GM23338 (cell line): ENCODE data around the gene EXOC6B.

Experiments
- CREB1 ChIP-seq: fragments of 250-450 bp; sonication (Bioruptor Pico); IDR thresholded peaks from 2 replicates; pipeline ENCODE4 v1.5.0; 2020; ENCODE audit warnings: low read depth, mild to moderate bottlenecking, moderate library complexity
- CTCF ChIP-seq, 2 experiments: fragments of 200-600 bp in 1 of 2; sonication (generic) in 1 of 2; conservative IDR thresholded peaks; 2 replicates each; pipeline versions ENCODE4 v1.5.1 to v1.6.1; 2016 to 2017; ENCODE audit warnings: antibody characterized with exemption in 2 of 2, low read depth in 2 of 2, mild to moderate bottlenecking in 2 of 2, moderate library complexity in 1 of 2
- EZH2 ChIP-seq: fragments of 200-600 bp; sonication (generic); IDR thresholded peaks from one replicate; pipeline ENCODE4 v1.8.0; 2017; ENCODE audit warnings: antibody characterized with exemption, mild to moderate bottlenecking, low read depth; ENCODE audit not compliant: unreplicated experiment
- EZH2phosphoT487 ChIP-seq: fragments of 200-600 bp; sonication (generic); IDR thresholded peaks from one replicate; pipeline ENCODE4 v1.8.1; 2018; ENCODE audit warnings: antibody characterized with exemption; ENCODE audit not compliant: unreplicated experiment
- NANOG ChIP-seq: IDR thresholded peaks from 2 replicates; pipeline ENCODE4 v1.6.1; 2016; ENCODE audit warnings: antibody characterized with exemption, borderline replicate concordance
- POLR2AphosphoS5 ChIP-seq: IDR thresholded peaks from 2 replicates; pipeline ENCODE4 v1.6.1; 2016; ENCODE audit warnings: antibody characterized with exemption, low read depth
- ZNF331 ChIP-seq: fragments of 250-450 bp; sonication (Bioruptor Pico); IDR thresholded peaks from 2 replicates; pipeline ENCODE4 v1.5.0; 2020; ENCODE audit warnings: low read depth, mild to moderate bottlenecking, moderate library complexity
- TF ChIP-seq, protein P1 (sequence below): IDR thresholded peaks from 2 replicates; pipeline ENCODE4 v1.6.1; 2016; ENCODE audit warnings: antibody characterized with exemption
- TF ChIP-seq, protein P2 (sequence below): IDR thresholded peaks from one replicate; pipeline ENCODE4 v1.6.1; 2018; ENCODE audit warnings: antibody characterized with exemption; ENCODE audit not compliant: unreplicated experiment

- TF ChIP-seq CREB1 (CRISPR knock-in tag) = no peak
- no peak for TF ChIP-seq EZH2
- TF ChIP-seq CTCF (conservative IDR thresholded peaks at IDR 0.05; ENCODE audit: low read depth in 2 of 2) = no peak
- TF ChIP-seq, protein P1, sequence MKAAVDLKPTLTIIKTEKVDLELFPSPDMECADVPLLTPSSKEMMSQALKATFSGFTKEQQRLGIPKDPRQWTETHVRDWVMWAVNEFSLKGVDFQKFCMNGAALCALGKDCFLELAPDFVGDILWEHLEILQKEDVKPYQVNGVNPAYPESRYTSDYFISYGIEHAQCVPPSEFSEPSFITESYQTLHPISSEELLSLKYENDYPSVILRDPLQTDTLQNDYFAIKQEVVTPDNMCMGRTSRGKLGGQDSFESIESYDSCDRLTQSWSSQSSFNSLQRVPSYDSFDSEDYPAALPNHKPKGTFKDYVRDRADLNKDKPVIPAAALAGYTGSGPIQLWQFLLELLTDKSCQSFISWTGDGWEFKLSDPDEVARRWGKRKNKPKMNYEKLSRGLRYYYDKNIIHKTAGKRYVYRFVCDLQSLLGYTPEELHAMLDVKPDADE = no peak
- TF ChIP-seq, protein P2, sequence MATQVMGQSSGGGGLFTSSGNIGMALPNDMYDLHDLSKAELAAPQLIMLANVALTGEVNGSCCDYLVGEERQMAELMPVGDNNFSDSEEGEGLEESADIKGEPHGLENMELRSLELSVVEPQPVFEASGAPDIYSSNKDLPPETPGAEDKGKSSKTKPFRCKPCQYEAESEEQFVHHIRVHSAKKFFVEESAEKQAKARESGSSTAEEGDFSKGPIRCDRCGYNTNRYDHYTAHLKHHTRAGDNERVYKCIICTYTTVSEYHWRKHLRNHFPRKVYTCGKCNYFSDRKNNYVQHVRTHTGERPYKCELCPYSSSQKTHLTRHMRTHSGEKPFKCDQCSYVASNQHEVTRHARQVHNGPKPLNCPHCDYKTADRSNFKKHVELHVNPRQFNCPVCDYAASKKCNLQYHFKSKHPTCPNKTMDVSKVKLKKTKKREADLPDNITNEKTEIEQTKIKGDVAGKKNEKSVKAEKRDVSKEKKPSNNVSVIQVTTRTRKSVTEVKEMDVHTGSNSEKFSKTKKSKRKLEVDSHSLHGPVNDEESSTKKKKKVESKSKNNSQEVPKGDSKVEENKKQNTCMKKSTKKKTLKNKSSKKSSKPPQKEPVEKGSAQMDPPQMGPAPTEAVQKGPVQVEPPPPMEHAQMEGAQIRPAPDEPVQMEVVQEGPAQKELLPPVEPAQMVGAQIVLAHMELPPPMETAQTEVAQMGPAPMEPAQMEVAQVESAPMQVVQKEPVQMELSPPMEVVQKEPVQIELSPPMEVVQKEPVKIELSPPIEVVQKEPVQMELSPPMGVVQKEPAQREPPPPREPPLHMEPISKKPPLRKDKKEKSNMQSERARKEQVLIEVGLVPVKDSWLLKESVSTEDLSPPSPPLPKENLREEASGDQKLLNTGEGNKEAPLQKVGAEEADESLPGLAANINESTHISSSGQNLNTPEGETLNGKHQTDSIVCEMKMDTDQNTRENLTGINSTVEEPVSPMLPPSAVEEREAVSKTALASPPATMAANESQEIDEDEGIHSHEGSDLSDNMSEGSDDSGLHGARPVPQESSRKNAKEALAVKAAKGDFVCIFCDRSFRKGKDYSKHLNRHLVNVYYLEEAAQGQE = no peak
- no peak for TF ChIP-seq EZH2phosphoT487
- no peak for TF ChIP-seq NANOG
- no peak for TF ChIP-seq ZNF331 (CRISPR knock-in tag)
- no peak for TF ChIP-seq POLR2AphosphoS5
These were observed 45.2 kb upstream of the EXOC6B start for GRCh38 chr2:72871060-72871459.
